A549 (cell line): ENCODE data around the gene VAPB.

Source experiments
- CTCF ChIP-seq: fragments of >200 bp; sonication (Bioruptor Twin); formaldehyde crosslinking; IDR thresholded peaks from 3 replicates; pipeline ENCODE4 v1.5.1; 2016
- FOSB ChIP-seq: fragments of 250-450 bp; sonication (Bioruptor Pico); IDR thresholded peaks from 2 replicates; pipeline ENCODE4 v1.5.0; 2020; ENCODE audit warnings: mild to moderate bottlenecking, moderate library complexity
- KDM5A ChIP-seq: fragments of 200-600 bp; sonication (generic); IDR thresholded peaks from 2 replicates; pipeline ENCODE4 v1.6.1; 2016; ENCODE audit warnings: antibody characterized with exemption, mild to moderate bottlenecking
- MYC ChIP-seq: IDR thresholded peaks from 2 replicates; pipeline ENCODE4 v1.6.1; 2012; ENCODE audit warnings: mild to moderate bottlenecking, inconsistent platforms, low read length, improper control_type of control experiment, borderline replicate concordance
- POLR2A ChIP-seq: IDR thresholded peaks from 2 replicates; pipeline ENCODE4 v1.6.1; 2012; ENCODE audit warnings: mild to moderate bottlenecking, low read length

- TF ChIP-seq FOSB (CRISPR knock-in tag) = no peak
- no peak for TF ChIP-seq MYC
- TF ChIP-seq KDM5A = no peak
- TF ChIP-seq POLR2A = no peak
- TF ChIP-seq CTCF = no peak
Measured at GRCh38 chr20:58388028-58388601, 914 bp upstream of the VAPB start.
